SK-N-MC (cell line): ENCODE measurements around the gene SLC9A9.

ENCODE experiments used
- DNase-seq: peaks from one replicate; pipeline ENCODE4 v3.0.0-alpha.2; 2011; ENCODE audit warnings: low read depth, low spot score
- H3K27ac ChIP-seq: fragments of 200-600 bp; sonication (generic); 2 replicates; pipeline ENCODE4 v1.5.1; 2016; ENCODE audit warnings: mixed run types
- H3K36me3 ChIP-seq: fragments of 200-600 bp; sonication (generic); 2 replicates; pipeline ENCODE4 v1.6.1; 2017; ENCODE audit warnings: antibody characterized with exemption, low read length, mixed read lengths; ENCODE audit not compliant: insufficient read depth
- H3K4me3 ChIP-seq: fragments of 200-600 bp; sonication (generic); 2 replicates; pipeline ENCODE4 v1.5.1; 2016
- H3K9ac ChIP-seq: fragments of 200-600 bp; sonication (generic); 2 replicates; pipeline ENCODE4 v1.8.0; 2017; ENCODE audit warnings: mixed run types, mixed read lengths; ENCODE audit not compliant: insufficient read length
- H3K9me3 ChIP-seq: fragments of 200-600 bp; sonication (generic); 2 replicates; pipeline ENCODE4 v1.6.1; 2017; ENCODE audit warnings: low read depth, mild to moderate bottlenecking, antibody characterized with exemption, low read length, moderate library complexity, mixed read lengths
- EZH2 ChIP-seq: fragments of 200-600 bp; sonication (generic); IDR thresholded peaks from one replicate; pipeline ENCODE4 v1.6.1; 2017; ENCODE audit warnings: antibody characterized with exemption
- FOXP2 ChIP-seq: optimal IDR thresholded peaks from 2 replicates; pipeline ENCODE3; 2011; ENCODE audit warnings: mild to moderate bottlenecking, moderate library complexity; ENCODE audit not compliant: insufficient read depth; ENCODE audit errors: extremely low read length, control extremely low read depth
- POLR2AphosphoS5 ChIP-seq: IDR thresholded peaks from 2 replicates; pipeline ENCODE4 v1.6.1; 2012; ENCODE audit warnings: mild to moderate bottlenecking, low read depth, low read length, borderline replicate concordance

SLC9A9 gene

GRCh38 chr3:143412084-143412483 is 436.2 kb downstream of the SLC9A9 start:
- Histone ChIP-seq H3K4me3 (no peak overlapping the region), H3K9ac (no peak overlapping the region), H3K36me3 (no peaks in the 10 kb centered on the region), H3K9me3 (no peaks in the 10 kb centered on the region), H3K27ac (no peak overlapping the region)
- TF ChIP-seq POLR2AphosphoS5 (no peak), FOXP2 (no peak), EZH2 (no peak)
- no peak for DNase-seq

GRCh38 chr3:143410259-143410658 is 438.0 kb downstream of the SLC9A9 start:
- H3K4me3 ChIP-seq, result no peak overlapping the region
- H3K9ac ChIP-seq, result no peak overlapping the region
- no peak for TF ChIP-seq FOXP2
- no peak for TF ChIP-seq EZH2
- no peak for TF ChIP-seq POLR2AphosphoS5
- H3K36me3 ChIP-seq, result no peaks in the 10 kb centered on the region
- no peak for DNase-seq
- H3K9me3 ChIP-seq, result no peaks in the 10 kb centered on the region
- no peak overlapping the region for H3K27ac ChIP-seq

GRCh38 chr3:143408771-143409170 is 439.5 kb downstream of the SLC9A9 start:
- Histone ChIP-seq H3K9me3 (no peaks in the 10 kb centered on the region), H3K27ac (no peak overlapping the region), H3K9ac (no peak overlapping the region), H3K36me3 (no peaks in the 10 kb centered on the region), H3K4me3 (no peak overlapping the region)
- no peak for DNase-seq
- no peak for TF ChIP-seq POLR2AphosphoS5
- TF ChIP-seq EZH2, result no peak
- no peak for TF ChIP-seq FOXP2

GRCh38 chr3:143402602-143403001 is 445.7 kb downstream of the SLC9A9 start:
- no peak for DNase-seq
- TF ChIP-seq EZH2, result no peak
- TF ChIP-seq FOXP2, result no peak
- Histone ChIP-seq H3K9me3 (no peaks in the 10 kb centered on the region), H3K9ac (no peak overlapping the region), H3K27ac (no peak overlapping the region), H3K36me3 (no peaks in the 10 kb centered on the region), H3K4me3 (no peak overlapping the region)

DNA sequence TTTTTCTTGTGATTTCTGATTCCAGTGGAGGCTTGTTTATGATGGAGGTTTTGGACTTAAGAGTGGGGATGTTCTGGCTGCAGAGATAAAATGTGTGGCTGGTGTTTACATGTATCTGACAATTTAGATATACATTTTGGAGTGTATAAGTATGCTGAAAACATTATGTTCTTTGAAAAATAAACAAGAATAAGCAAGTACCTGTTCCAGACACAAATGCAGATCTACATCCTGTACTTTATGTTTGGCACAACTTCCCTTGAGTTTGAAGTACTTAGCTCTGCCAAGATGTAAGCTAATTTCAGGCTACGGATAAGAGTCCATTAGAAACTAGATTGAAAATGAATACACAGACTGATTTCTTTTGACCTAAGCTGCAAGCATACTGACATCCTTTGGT is 451.5 kb downstream of the SLC9A9 start:
- H3K4me3 ChIP-seq, result no peak overlapping the region
- DNase-seq, result no peak
- no peak overlapping the region for H3K9ac ChIP-seq
- H3K27ac ChIP-seq, result no peak overlapping the region
- TF ChIP-seq EZH2, result no peak
- no peaks in the 10 kb centered on the region for H3K36me3 ChIP-seq
- H3K9me3 ChIP-seq, result no peaks in the 10 kb centered on the region

GRCh38 chr3:143389388-143389787 is 458.9 kb downstream of the SLC9A9 start:
- Histone ChIP-seq H3K4me3 (no peak overlapping the region), H3K27ac (no peak overlapping the region), H3K9me3 (no peaks in the 10 kb centered on the region), H3K36me3 (no peaks in the 10 kb centered on the region), H3K9ac (no peak overlapping the region)
- TF ChIP-seq FOXP2 (no peak), POLR2AphosphoS5 (no peak), EZH2 (no peak)
- DNase-seq, result no peak

GRCh38 chr3:143387425-143387824 is 460.8 kb downstream of the SLC9A9 start:
- TF ChIP-seq EZH2 (no peak), POLR2AphosphoS5 (no peak), FOXP2 (no peak)
- Histone ChIP-seq H3K27ac (no peak overlapping the region), H3K9me3 (no peaks in the 10 kb centered on the region), H3K4me3 (no peak overlapping the region), H3K36me3 (no peaks in the 10 kb centered on the region), H3K9ac (no peak overlapping the region)
- DNase-seq, result no peak

DNA sequence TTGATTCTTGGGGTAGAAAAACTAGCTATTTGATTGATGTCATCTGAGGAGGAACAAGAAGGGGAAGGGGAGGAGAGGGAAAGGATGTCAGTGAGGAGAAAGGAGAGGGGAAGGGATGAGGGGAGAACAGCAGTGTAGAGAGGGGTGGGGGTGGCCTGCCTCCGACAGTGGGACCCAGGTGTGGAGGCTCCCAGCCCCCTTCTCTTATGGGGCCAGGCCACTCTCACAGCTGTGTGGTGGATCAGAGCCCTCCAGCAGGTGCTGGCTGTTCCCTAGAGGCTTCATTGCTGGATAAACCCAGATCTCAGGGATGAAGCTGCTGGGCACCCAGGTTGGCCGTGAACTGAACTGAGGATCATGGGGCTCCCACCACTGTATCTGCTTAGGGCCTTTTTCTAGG is 464.2 kb downstream of the SLC9A9 start:
- H3K36me3 ChIP-seq, result no peaks in the 10 kb centered on the region
- no peak for DNase-seq
- no peak overlapping the region for H3K27ac ChIP-seq
- TF ChIP-seq POLR2AphosphoS5 (no peak), EZH2 (no peak), FOXP2 (no peak)
- H3K4me3 ChIP-seq, result no peak overlapping the region
- no peak overlapping the region for H3K9ac ChIP-seq
- H3K9me3 ChIP-seq, result no peaks in the 10 kb centered on the region

GRCh38 chr3:143383421-143383820 is 464.8 kb downstream of the SLC9A9 start:
- DNase-seq, result no peak
- H3K4me3 ChIP-seq, result no peak overlapping the region
- H3K36me3 ChIP-seq, result no peaks in the 10 kb centered on the region
- no peak overlapping the region for H3K9ac ChIP-seq
- TF ChIP-seq EZH2 (no peak), POLR2AphosphoS5 (no peak), FOXP2 (no peak)
- no peak overlapping the region for H3K27ac ChIP-seq
- H3K9me3 ChIP-seq, result no peaks in the 10 kb centered on the region
